GM19023 (cell line): Measurements from ENCODE around the gene CLCF1.

Experiments
- ATAC-seq: cut with Tn5 transposase; IDR thresholded peaks from one replicate; pipeline ENCODE4 v1.9.1; 2021; ENCODE audit warnings: mild to moderate bottlenecking, moderate library complexity; ENCODE audit not compliant: unreplicated experiment

The CLCF1 gene

GRCh38 chr11:67396587-67397389, 23.4 kb upstream of the CLCF1 start:
- ATAC-seq: no peak

GRCh38 chr11:67396259-67396581, 22.8 kb upstream of the CLCF1 start:
- ATAC-seq: no peak

- ATAC-seq: no peak
Observed at GRCh38 chr11:67395555-67396258, 22.3 kb upstream of the CLCF1 start.

DNA sequence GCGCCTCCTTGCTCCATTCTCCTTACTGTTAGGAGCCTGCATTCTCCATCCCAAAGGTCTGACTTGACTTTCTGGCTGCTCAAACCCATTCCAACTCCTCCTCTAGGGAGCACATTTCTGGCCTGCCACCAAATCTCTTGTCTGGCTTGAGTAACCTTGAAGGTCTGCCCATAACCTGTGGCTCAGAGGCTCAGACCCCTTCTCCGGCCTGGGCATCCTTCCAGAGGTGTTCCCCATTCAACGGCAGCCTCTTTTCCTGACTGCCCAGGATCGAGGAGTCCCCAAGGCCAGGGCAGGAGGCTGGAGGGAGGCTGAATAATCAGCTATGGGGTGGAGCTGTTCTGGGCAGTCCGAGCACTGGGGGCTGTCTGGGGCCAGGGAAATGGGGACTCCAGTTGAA, 20.6 kb upstream of the CLCF1 start:
- ATAC-seq: no peak

DNA sequence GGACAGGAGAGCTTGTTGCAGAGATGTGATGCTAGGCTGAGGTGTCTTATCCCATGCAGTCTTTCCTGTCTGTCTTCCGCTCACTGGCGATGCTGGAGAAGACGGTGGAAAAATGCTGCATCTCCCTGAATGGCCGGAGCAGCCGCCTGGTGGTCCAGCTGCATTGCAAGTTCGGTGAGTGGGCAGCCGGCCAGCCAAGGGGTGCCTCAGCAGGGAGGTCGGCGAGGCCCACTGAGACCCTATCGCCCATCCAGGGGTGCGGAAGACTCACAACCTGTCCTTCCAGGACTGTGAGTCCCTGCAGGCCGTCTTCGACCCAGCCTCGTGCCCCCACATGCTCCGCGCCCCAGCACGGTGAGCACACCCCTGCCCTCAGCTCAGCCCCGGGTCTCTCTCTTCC, 20.0 kb upstream of the CLCF1 start:
- ATAC-seq: no peak

GRCh38 chr11:67392183-67392715, 18.9 kb upstream of the CLCF1 start:
- ATAC-seq: peak; percentile 17

- peak; percentile 58 for ATAC-seq
Observed at GRCh38 chr11:67391304-67392182, 18.1 kb upstream of the CLCF1 start, which contains the start of gene RAD9A. Gene RAD9A (plus strand): TSS chr11:67391986. CDS start chr11:67392045, 59 bp downstream.

- no peak for ATAC-seq
Observed at GRCh38 chr11:67390947-67391303, 17.5 kb upstream of the CLCF1 start.

DNA sequence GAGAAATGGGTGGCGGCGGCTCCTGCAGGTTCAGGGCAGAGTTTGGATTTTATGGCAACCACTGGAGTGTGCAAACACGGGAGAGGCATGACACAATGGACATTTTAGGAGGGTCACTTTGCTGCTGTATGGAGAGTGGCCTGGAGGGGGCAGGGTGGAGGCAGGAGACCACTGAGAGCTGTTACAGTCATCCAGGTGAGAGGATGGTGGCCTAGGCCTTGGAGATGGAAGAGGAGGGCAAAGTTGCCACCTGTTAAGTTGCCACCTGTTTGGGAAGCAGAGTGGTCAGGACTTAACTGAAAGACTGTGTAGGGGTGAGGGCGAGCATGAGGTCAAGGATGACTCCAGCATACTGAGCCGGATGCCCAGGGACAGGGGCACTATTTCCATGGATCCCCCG, 16.1 kb upstream of the CLCF1 start:
- ATAC-seq: no peak

GRCh38 chr11:67387518-67387917, 14.1 kb upstream of the CLCF1 start:
- ATAC-seq: no peak

GRCh38 chr11:67387069-67387468, 13.7 kb upstream of the CLCF1 start:
- ATAC-seq: no peak

DNA sequence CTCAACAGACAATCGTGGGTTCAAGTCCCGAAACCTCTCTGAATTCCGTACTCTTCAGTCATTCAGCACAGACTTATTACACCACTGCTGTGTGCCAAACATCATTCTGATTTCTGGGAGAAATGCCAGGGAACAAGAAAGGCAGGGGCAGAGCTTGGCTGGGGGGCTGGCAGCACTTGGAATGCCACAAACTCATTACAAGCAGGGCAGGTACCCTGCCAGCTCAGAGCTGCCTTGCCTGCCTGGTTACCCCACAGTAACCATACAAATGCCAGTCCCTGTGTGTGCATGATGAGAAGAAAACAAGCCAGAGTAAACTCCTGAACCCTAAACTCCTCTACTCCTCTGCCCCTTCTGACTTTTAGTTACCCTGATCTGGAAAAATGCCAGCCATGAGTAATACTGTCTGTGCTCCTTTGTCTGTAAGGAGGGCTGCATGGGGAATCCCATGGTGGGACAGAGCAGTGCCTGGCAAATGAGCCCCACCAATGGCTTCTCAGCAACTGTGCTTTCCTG, 11.5 kb upstream of the CLCF1 start:
- ATAC-seq: no peak

DNA sequence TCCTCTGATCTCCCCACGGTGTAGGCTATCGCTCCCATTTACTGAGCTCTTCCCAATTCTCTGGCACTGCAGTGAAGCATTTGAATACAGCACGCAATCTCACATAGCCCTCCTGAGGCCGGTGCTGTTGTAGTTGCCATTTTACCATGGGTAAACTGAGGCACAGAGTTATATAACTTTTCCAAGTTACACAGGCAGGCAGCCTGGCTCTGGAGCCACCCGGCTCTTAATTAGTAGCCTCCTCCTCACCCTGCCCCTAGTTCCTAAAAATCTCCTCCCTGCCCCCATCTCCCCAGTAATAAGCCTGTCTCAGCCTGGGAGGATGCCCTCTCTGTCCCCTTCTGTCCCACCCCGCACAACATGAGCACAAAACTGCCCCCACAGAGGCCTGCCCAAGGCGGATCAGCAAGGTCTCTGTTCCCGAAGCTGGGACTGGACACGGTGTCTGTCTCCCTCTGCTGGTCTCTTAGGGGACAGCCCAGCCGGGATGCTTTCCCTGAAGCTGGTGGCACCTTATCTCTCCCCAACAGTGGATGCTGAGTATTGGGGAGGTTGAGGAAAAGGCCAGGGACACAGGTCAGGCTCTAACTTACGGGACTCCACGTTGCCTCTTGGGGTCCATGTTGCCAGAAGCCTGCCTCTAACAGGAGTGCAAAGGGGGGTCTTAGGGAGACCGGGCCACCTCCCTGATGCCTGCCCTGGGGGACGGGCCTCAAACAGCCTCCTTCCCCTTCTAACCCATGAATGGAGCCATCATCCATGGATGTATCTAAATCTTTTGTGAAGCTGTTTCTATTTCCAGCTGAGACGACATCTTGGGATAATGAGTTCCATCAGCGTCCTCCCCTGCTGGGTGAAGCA, 9.1 kb upstream of the CLCF1 start:
- no peak for ATAC-seq

DNA sequence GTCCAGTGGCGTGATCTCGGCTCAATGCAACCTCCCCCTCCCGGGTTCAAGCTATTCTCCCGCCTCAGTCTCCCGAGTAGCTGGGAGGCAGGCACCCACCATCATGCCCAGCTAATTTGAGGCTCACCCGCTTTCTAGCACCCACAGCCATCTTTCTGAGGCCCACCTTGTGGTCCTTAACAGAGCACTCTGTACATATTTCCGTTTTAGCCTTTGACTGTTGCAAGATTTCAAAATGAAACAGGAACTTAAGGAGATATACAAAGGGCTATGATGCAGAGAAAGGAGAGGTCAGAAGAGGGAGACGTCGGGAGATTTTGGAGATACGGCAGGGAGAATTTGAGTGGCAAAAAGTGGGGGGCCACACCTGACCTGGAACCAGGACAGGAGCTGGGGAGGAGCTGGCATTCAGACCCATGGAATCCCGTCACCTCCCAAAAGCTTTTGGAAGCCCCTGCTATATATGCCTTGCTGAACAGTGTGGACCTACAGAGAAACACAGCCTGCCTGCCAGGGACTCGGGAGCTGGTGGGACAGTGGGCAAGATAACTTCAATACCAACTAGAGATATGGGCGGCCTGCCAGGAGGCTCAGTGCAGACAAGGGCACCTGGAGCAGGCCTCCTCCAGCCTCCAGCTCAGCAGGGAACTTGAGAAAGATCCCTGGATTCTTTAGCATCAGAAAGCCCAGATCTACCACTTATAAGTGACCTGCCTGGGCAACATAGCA, 8.0 kb upstream of the CLCF1 start:
- ATAC-seq: no peak

GRCh38 chr11:67379061-67380058, 6.0 kb upstream of the CLCF1 start:
- ATAC-seq: no peak

GRCh38 chr11:67378544-67378943, 5.1 kb upstream of the CLCF1 start:
- no peak for ATAC-seq

DNA sequence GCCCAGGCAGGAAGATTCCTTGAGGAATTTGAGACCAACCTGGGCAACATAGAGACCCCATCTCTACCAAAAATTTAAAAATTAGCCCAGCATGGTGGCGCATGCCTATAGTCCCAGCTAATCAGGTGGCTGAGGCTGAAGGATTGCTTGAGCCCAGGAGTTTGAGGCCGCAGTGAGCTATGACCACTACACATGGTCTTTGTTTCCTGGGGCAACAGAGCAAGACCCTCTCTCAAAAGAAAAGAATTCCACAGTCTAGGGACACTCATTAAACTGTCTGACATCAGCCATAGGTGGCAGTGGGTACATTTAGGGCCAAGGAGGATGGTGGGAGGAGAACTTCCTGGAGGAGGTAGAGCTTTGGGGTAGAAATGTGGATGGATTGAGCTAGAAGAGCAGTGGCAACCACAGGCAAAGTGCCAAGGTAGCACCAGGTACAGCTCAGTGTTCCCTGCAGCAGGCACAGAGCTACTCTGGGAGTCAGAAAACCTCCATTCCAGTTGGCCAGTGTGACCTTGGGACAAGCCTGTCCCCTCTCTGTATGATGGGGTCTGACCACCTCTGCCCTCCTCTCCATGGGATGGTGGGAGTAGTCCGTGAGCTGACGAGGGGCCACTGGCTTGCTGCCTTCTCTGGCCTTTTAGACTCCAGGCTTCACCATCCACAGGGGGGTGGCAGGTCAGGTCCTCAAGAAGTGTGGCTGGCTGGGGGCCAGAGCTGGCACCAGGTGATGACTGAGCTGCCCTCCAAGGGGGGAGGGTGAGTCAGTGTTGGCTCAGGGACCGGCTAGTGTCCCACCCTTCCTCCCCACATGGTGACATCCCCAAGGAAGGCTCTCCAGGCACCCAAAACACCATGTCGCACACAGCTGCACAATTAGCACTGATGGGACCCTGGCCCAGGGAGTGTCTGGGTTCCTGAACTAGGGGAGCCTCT, 3.7 kb upstream of the CLCF1 start:
- no peak for ATAC-seq
